HepG2 (cell line): ENCODE measurements around the gene CIROP. TPM values are rescaled to one million over a fixed set of nuclear protein-coding genes. Genes with fewer than 3 reads are reported as not detected.

ENCODE experiments used
- ATAC-seq: fragments of 200-7000 bp; cut with Tn5 transposase; 3 replicates; pipeline ENCODE4 v1.9.1; 2020; ENCODE audit warnings: mild to moderate bottlenecking, moderate library complexity
- Bru-seq: library from RNA; stranded (reverse); fragments of 400-500 nt; gene quantifications from one replicate; lab custom pipeline; 2021; lab: Mats Ljungman, UMichigan
- BruChase-seq, 2 experiments: library from RNA; stranded (reverse); fragments of 400-500 nt; gene quantifications; one replicate each; lab custom pipeline; 2021; lab: Mats Ljungman, UMichigan
- BruUV-seq: library from RNA; stranded (reverse); fragments of 400-500 nt; replicated peaks from 2 replicates; lab custom pipeline; 2021; lab: Mats Ljungman, UMichigan
- CTCF ChIA-PET: fragments of 300-600 bp; formaldehyde crosslinking; extraction: SDS; loops from one replicate; lab custom pipeline; 2021; ENCODE audit warnings: low total read pairs, inconsistent platforms, low intra/inter-chr PET ratio; lab: Yijun Ruan, JAX
- POLR2A ChIA-PET: fragments of 350-600 bp; sonication (Branson Sonifier 250); formaldehyde crosslinking; loops from one replicate; lab custom pipeline; 2020; ENCODE audit warnings: antibody characterized with exemption, inconsistent platforms; lab: Yijun Ruan, JAX
- DNase-seq: peaks from one replicate; pipeline ENCODE4 v3.0.0-alpha.2; 2015; ENCODE audit warnings: low spot score
- FAIRE-seq: peaks from 3 replicates; lab custom pipeline; 2011; peaks lifted over from hg19 to GRCh38; lab: Jason Lieb, UNC
- H2AFZ ChIP-seq: one replicate; pipeline ENCODE4 v1.6.1; 2011; ENCODE audit warnings: low read length, inconsistent platforms
- H3K27ac ChIP-seq: fragments of 300-600 bp; 3 replicates; pipeline ENCODE4 v1.8.0; 2011; ENCODE audit warnings: mixed run types, mild to moderate bottlenecking, mixed read lengths, low read length, inconsistent platforms; ENCODE audit not compliant: insufficient read depth; ENCODE audit errors: extremely low read length
- H3K27me3 ChIP-seq, 2 experiments: fragments of 200-600 bp in 1 of 2; 2 replicates in 1 of 2; 3 replicates in 1 of 2; pipeline versions ENCODE4 v1.6.0 to v1.8.0; 2011; ENCODE audit warnings: low read length in 2 of 2, mild to moderate bottlenecking in 2 of 2, moderate library complexity in 2 of 2, inconsistent platforms in 1 of 2; ENCODE audit not compliant: insufficient read depth in 2 of 2, control insufficient read depth in 1 of 2
- H3K36me3 ChIP-seq, 2 experiments: fragments of 200-600 bp in 1 of 2; replicated peaks in 1 of 2; 2 replicates in 1 of 2; 3 replicates in 1 of 2; pipeline versions ENCODE4 v1.5.1 to v1.8.0; 2011; ENCODE audit warnings: low read length in 2 of 2, inconsistent platforms in 1 of 2; ENCODE audit not compliant: insufficient read depth in 2 of 2, control insufficient read depth in 1 of 2
- H3K4me1 ChIP-seq: 2 replicates; pipeline ENCODE4 v1.5.1; 2012; ENCODE audit warnings: low read length, inconsistent platforms; ENCODE audit not compliant: insufficient read depth
- H3K4me2 ChIP-seq: 2 replicates; pipeline ENCODE4 v1.6.0; 2011; ENCODE audit warnings: low read depth, low read length, inconsistent platforms
- H3K4me3 ChIP-seq, 3 experiments: fragments of 200-600 bp in 1 of 3; sonication (generic), shearing (Covaris generic) in 1 of 3; replicated peaks in 1 of 3; 2 replicates each; pipeline ENCODE4 v1.5.1; 2011 to 2016; ENCODE audit warnings: low read length in 3 of 3, inconsistent platforms in 2 of 3, low read depth in 2 of 3, mild to moderate bottlenecking in 2 of 3, control low read depth in 1 of 3, mixed read lengths in 1 of 3; ENCODE audit not compliant: insufficient read depth in 1 of 3
- H3K79me2 ChIP-seq: one replicate; pipeline ENCODE4 v1.6.1; 2011; ENCODE audit warnings: low read length, inconsistent platforms; ENCODE audit not compliant: insufficient read depth
- H3K9ac ChIP-seq: 2 replicates; pipeline ENCODE4 v1.6.0; 2011; ENCODE audit warnings: mild to moderate bottlenecking, low read depth, low read length, inconsistent platforms; ENCODE audit not compliant: insufficient read depth
- H3K9me3 ChIP-seq: 2 replicates; pipeline ENCODE4 v1.5.1; 2012; ENCODE audit warnings: mild to moderate bottlenecking, low read length
- H4K20me1 ChIP-seq: 2 replicates; pipeline ENCODE4 v1.6.0; 2011; ENCODE audit warnings: inconsistent platforms, mild to moderate bottlenecking, low read length, moderate library complexity; ENCODE audit not compliant: insufficient read depth
- ARID4A ChIP-seq: sonication (generic); formaldehyde crosslinking; IDR thresholded peaks from 2 replicates; pipeline ENCODE4 v1.5.0; 2020; ENCODE audit warnings: mild to moderate bottlenecking, missing genetic modification reagents, borderline replicate concordance
- ATF5 ChIP-seq: sonication (generic); formaldehyde crosslinking; IDR thresholded peaks from 2 replicates; pipeline ENCODE4 v1.4.0; 2020; ENCODE audit warnings: mild to moderate bottlenecking, low read depth, missing genetic modification reagents
- CCAR2 ChIP-seq: fragments of 200-400 bp; formaldehyde crosslinking; optimal IDR thresholded peaks from 2 replicates; pipeline ENCODE3; 2018; ENCODE audit warnings: low read depth, mild to moderate bottlenecking, low read length, moderate library complexity
- HOXD1 ChIP-seq: sonication (generic); formaldehyde crosslinking; IDR thresholded peaks from 2 replicates; pipeline ENCODE4 v1.5.0; 2020; ENCODE audit warnings: missing genetic modification reagents
- KAT7 ChIP-seq: IDR thresholded peaks from 2 replicates; pipeline ENCODE4 v1.6.1; 2018; ENCODE audit warnings: borderline replicate concordance, missing compliant biosample characterization
- PLRG1 ChIP-seq: fragments of 450-650 bp; conservative IDR thresholded peaks from 2 replicates; pipeline ENCODE4 v1.6.1; 2016
- SIX4 ChIP-seq: sonication (generic); formaldehyde crosslinking; IDR thresholded peaks from 2 replicates; pipeline ENCODE4 v1.4.0; 2020; ENCODE audit warnings: missing genetic modification reagents
- ZFP82 ChIP-seq: sonication (generic); formaldehyde crosslinking; IDR thresholded peaks from 2 replicates; pipeline ENCODE4 v1.5.1; 2020; ENCODE audit warnings: mild to moderate bottlenecking, missing genetic modification reagents, borderline replicate concordance
- ZFYVE20 ChIP-seq: sonication (generic); formaldehyde crosslinking; IDR thresholded peaks from 2 replicates; pipeline ENCODE4 v1.8.0; 2023; ENCODE audit warnings: low read depth, mild to moderate bottlenecking, moderate library complexity, missing genetic modification reagents, borderline replicate concordance
- ZNF143 ChIP-seq: sonication (generic); formaldehyde crosslinking; IDR thresholded peaks from 2 replicates; pipeline ENCODE4 v1.4.0; 2020; ENCODE audit warnings: missing genetic modification reagents
- ZNF317 ChIP-seq: sonication (generic); formaldehyde crosslinking; IDR thresholded peaks from 2 replicates; pipeline ENCODE4 v1.5.0; 2020; ENCODE audit warnings: mild to moderate bottlenecking, missing genetic modification reagents
- ZNF350 ChIP-seq: sonication (generic); formaldehyde crosslinking; IDR thresholded peaks from 2 replicates; pipeline ENCODE4 v1.4.0; 2020; ENCODE audit warnings: mild to moderate bottlenecking, low read depth, missing genetic modification reagents, borderline replicate concordance
- ZNF598 ChIP-seq: sonication (generic); formaldehyde crosslinking; IDR thresholded peaks from 2 replicates; pipeline ENCODE4 v1.5.1; 2020; ENCODE audit warnings: mild to moderate bottlenecking, missing genetic modification reagents, borderline replicate concordance
- ZNF605 ChIP-seq: sonication (generic); formaldehyde crosslinking; IDR thresholded peaks from 2 replicates; pipeline ENCODE4 v1.8.0; 2022; ENCODE audit warnings: mild to moderate bottlenecking, missing genetic modification reagents
- WGBS: methylation state at CpG from one replicate; pipeline ENCODE4 v1.1.6; 2017; ENCODE audit warnings: low lambda C conversion rate; 5-methylcytosine and 5-hydroxymethylcytosine counted together
- in situ Hi-C: cut with HindIII; loops from 2 replicates; pipeline ENCODE4 v1.10.0; 2017; ENCODE audit warnings: low pct_unique_long_range_greater_than_20kb; ENCODE audit not compliant: extremely low pct_ligation_motif_present
- intact Hi-C: fragments of 100-400 bp; cut with micrococcal nuclease; formaldehyde crosslinking; loops from one replicate; pipeline ENCODE4 v1.10.0; 2022; ENCODE audit not compliant: unreplicated experiment
- long read RNA-seq, 2 experiments: library from RNA in 1 of 2; library from polyadenylated mRNA in 1 of 2; stranded (forward) in 1 of 2; unstranded in 1 of 2; transcript quantifications; one replicate each; pipeline ENCODE4 v2.0.0, GENCODE V29; 2019 to 2022
- polyA minus RNA-seq, 3 experiments: library from RNA; depleted of rRNA, polyadenylated mRNA; stranded (reverse); fragments of >200 nt; gene quantifications; 2 replicates each; pipeline ENCODE4 v1.2.3, GENCODE V29; 2011; ENCODE audit warnings: low replicate concordance in 1 of 3
- polyA plus RNA-seq, 8 experiments: library from polyadenylated mRNA; depleted of rRNA in 3 of 8; stranded (reverse) in 7 of 8; unstranded in 1 of 8; fragments of >200 nt; fragmentation: Illumina TruSeq in 4 of 8; extraction: Trizol in 4 of 8; gene quantifications; 2 replicates each; pipeline versions ENCODE4 v1.2.1 to v1.2.3, GENCODE V29; 2011 to 2016; ENCODE audit warnings: low read depth in 4 of 8, missing spikeins in 1 of 8, mixed read lengths in 1 of 8; ENCODE audit not compliant: insufficient read depth in 1 of 8
- total RNA-seq, 5 experiments: library from RNA; depleted of rRNA; stranded (reverse); fragments of >200 nt; fragmentation: Illumina TruSeq; extraction: Trizol; gene quantifications; 2 replicates each; pipeline ENCODE4 v1.2.3, GENCODE V29; 2016; ENCODE audit warnings: low read depth in 1 of 5

CIROP gene
- total RNA-seq (2016; rRNA removed; fragmentation: Illumina TruSeq; extraction: Trizol) (not detected in 2 replicates), polyA plus RNA-seq (2011; rRNA removed) (0.07 and 0.14 TPM in 2 replicates), polyA minus RNA-seq (2011; rRNA and poly(A)+ RNA removed; ENCODE audit: low replicate concordance) (0.12 TPM in 1 of 2 replicates, not detected in the other), Bru-seq, nascent RNA (not detected), BruChase-seq, experiment 1, labeled RNA remaining after a 6-hour chase (percentile 12 among the genes with signal in this experiment), BruChase-seq, experiment 2, labeled RNA remaining after a 2-hour chase (not detected)
- not detected in 2 replicates for total RNA-seq (2016; cell fraction: cytosol; rRNA removed; fragmentation: Illumina TruSeq; extraction: Trizol; ENCODE audit: low read depth)
- total RNA-seq (2016; cell fraction: insoluble cytoplasmic fraction; rRNA removed; fragmentation: Illumina TruSeq; extraction: Trizol) = not detected in 2 replicates
- total RNA-seq (2016; cell fraction: membrane; rRNA removed; fragmentation: Illumina TruSeq; extraction: Trizol) = not detected in 2 replicates
- total RNA-seq (2016; cell fraction: nucleus; rRNA removed; fragmentation: Illumina TruSeq; extraction: Trizol) = not detected in 2 replicates
- polyA plus RNA-seq (2011; cell fraction: cytosol; rRNA removed) = 0.05 and 0.14 TPM in 2 replicates
- polyA plus RNA-seq (2011; cell fraction: nucleus; rRNA removed) = 0.18 and 0.59 TPM in 2 replicates
- 0.05 and 0.12 TPM in 2 replicates for polyA plus RNA-seq (2012)
- polyA plus RNA-seq (2016; cell fraction: cytosol; fragmentation: Illumina TruSeq; extraction: Trizol; ENCODE audit: low read depth) = not detected in 2 replicates
- not detected in 2 replicates for polyA plus RNA-seq (2016; cell fraction: insoluble cytoplasmic fraction; fragmentation: Illumina TruSeq; extraction: Trizol; ENCODE audit: low read depth)
- polyA plus RNA-seq (2016; cell fraction: membrane; fragmentation: Illumina TruSeq; extraction: Trizol; ENCODE audit: low read depth) = not detected in 2 replicates
- polyA plus RNA-seq (2016; cell fraction: nucleus; fragmentation: Illumina TruSeq; extraction: Trizol; ENCODE audit: insufficient read depth, low read depth) = not detected in 2 replicates
- not detected in 2 replicates for polyA minus RNA-seq (2011; cell fraction: cytosol; rRNA and poly(A)+ RNA removed)
- polyA minus RNA-seq (2011; cell fraction: nucleus; rRNA and poly(A)+ RNA removed) = not detected in 2 replicates
- long read RNA-seq, experiment 1 = 0 reads
- long read RNA-seq, experiment 2 = 0 reads

- intact Hi-C loops = no loop called here
- Histone ChIP-seq H3K36me3 (no peaks in the 10 kb centered on the region), H3K4me3 (peak within 1 kb of the TSS in 2 of 3 experiments; percentile 15 to 44; a peak in 4 of 6 replicates), H3K79me2 (no peaks in the 10 kb centered on the region), H3K4me1 (peaks cover 40% of the 10 kb centered on the region), H3K27ac (no peak within 1 kb of the TSS), H3K9ac (peak within 1 kb of the TSS; percentile 19; the same call in 1 of the 2 replicates), H4K20me1 (no peaks in the 10 kb centered on the region), H3K9me3 (no peaks in the 10 kb centered on the region), H2AFZ (peak within 1 kb of the TSS; percentile 39), H3K4me2 (peak within 1 kb of the TSS; percentile 70), H3K27me3 (peaks cover 8 to 49% of the 10 kb centered on the region in 2 experiments)
- in situ Hi-C loops = loop anchor here (5.0 kb wide), 1 partner anchor 37 kb away; no protein-coding TSS in a partner anchor
- POLR2A ChIA-PET = interaction anchor here (4.5 kb wide), 1 partner anchor 10 kb away, joined by 52 read pairs; the partner anchor contains the start of genes ACIN1 and C14orf119
- no peak for FAIRE-seq
- DNase-seq = no peak
- CTCF ChIA-PET = no interaction called here
- peak; percentile 73 for ATAC-seq
- no TSS peak for BruUV-seq
- WGBS = 7% methylated on average over 11 of the region's 11 CpGs
- TF ChIP-seq ATF5 = no peak
- TF ChIP-seq ZNF350 (CRISPR knock-in tag) = no peak
- TF ChIP-seq SIX4 (CRISPR knock-in tag) = no peak
- no peak for TF ChIP-seq KAT7 (CRISPR knock-in tag)
- TF ChIP-seq ZNF598 (CRISPR knock-in tag) = no peak
- TF ChIP-seq CCAR2 = no peak
- 0 out of 2 replicates have a peak, but pooled peaks have one; percentile 29 for TF ChIP-seq ZNF143
- TF ChIP-seq ARID4A (CRISPR knock-in tag) = peak; percentile 54; the same call in 1 of the 2 replicates
- no peak for TF ChIP-seq PLRG1
- TF ChIP-seq ZFYVE20 (CRISPR knock-in tag) = no peak
- TF ChIP-seq HOXD1 (CRISPR knock-in tag) = no peak
- TF ChIP-seq ZNF317 (CRISPR knock-in tag) = no peak
- TF ChIP-seq ZNF605 = no peak
- TF ChIP-seq ZFP82 (CRISPR knock-in tag) = no peak
These were observed at the start of gene CIROP for GRCh38 chr14:23104591-23105347. CIROP (minus strand) TSS chr14:23104989; CDS start chr14:23104920, 69 bp downstream.
